WTC11 (cell line): Measurements from ENCODE around the gene SLC11A1. TPM values are rescaled to one million over a fixed set of nuclear protein-coding genes. Genes with fewer than 3 reads are reported as not detected.

ENCODE experiments used
- ATAC-seq: fragments of 200-7000 bp; cut with Tn5 transposase; 2 replicates; pipeline ENCODE4 v1.10.0; 2021; ENCODE audit warnings: mild to moderate bottlenecking, moderate library complexity
- CTCF ChIA-PET: fragments of 300-600 bp; sonication (Branson Sonifier 250); formaldehyde crosslinking; loops from one replicate; lab custom pipeline; 2021; ENCODE audit warnings: antibody characterized with exemption; lab: Charles Lee
- POLR2A ChIA-PET: fragments of 350-600 bp; sonication (Branson Sonifier 250); formaldehyde crosslinking; loops from one replicate; lab custom pipeline; 2021; ENCODE audit warnings: antibody characterized with exemption; lab: Charles Lee
- DNase-seq: peaks from one replicate; pipeline ENCODE4 v3.0.0; 2021; ENCODE audit warnings: low spot score
- H3K27ac Mint-ChIP-seq: 2 replicates; pipeline ENCODE4 v1.8.0; 2021; ENCODE audit warnings: mixed read lengths
- H3K27me3 Mint-ChIP-seq: 2 replicates; pipeline ENCODE4 v1.8.0; 2021; ENCODE audit warnings: low read depth, mild to moderate bottlenecking, moderate library complexity, mixed read lengths
- H3K36me3 Mint-ChIP-seq: 2 replicates; pipeline ENCODE4 v1.8.0; 2021; ENCODE audit warnings: mixed read lengths
- H3K4me1 Mint-ChIP-seq: 2 replicates; pipeline ENCODE4 v1.8.0; 2022; ENCODE audit warnings: mixed read lengths
- H3K4me3 Mint-ChIP-seq: 2 replicates; pipeline ENCODE4 v1.8.0; 2021; ENCODE audit warnings: mild to moderate bottlenecking, moderate library complexity, mixed read lengths
- H3K9me3 Mint-ChIP-seq: 2 replicates; pipeline ENCODE4 v1.8.0; 2021; ENCODE audit warnings: mixed read lengths
- CBFB ChIP-seq: sonication (generic); formaldehyde crosslinking; IDR thresholded peaks from 2 replicates; pipeline ENCODE4 v1.8.1; 2022; ENCODE audit warnings: mild to moderate bottlenecking, low read depth, missing genetic modification reagents
- ERG ChIP-seq: fragments of 250-450 bp; sonication (Bioruptor Pico); IDR thresholded peaks from 2 replicates; pipeline ENCODE4 v1.8.0; 2021; ENCODE audit warnings: mild to moderate bottlenecking
- FOXP1 ChIP-seq: sonication (generic); formaldehyde crosslinking; IDR thresholded peaks from 2 replicates; pipeline ENCODE4 v1.8.0; 2022; ENCODE audit warnings: missing genetic modification reagents, mild to moderate bottlenecking, moderate library complexity, borderline replicate concordance
- GABPB1 ChIP-seq: sonication (generic); formaldehyde crosslinking; IDR thresholded peaks from 2 replicates; pipeline ENCODE4 v1.8.1; 2023; ENCODE audit warnings: mild to moderate bottlenecking, missing genetic modification reagents
- GTF2I ChIP-seq: fragments of 250-450 bp; sonication (Bioruptor Pico); conservative IDR thresholded peaks from 2 replicates; pipeline ENCODE4 v1.4.0; 2021; ENCODE audit warnings: mild to moderate bottlenecking
- HMGXB4 ChIP-seq: sonication (generic); formaldehyde crosslinking; IDR thresholded peaks from 2 replicates; pipeline ENCODE4 v1.8.1; 2023; ENCODE audit warnings: mild to moderate bottlenecking, moderate library complexity, missing genetic modification reagents
- JAZF1 ChIP-seq: fragments of 250-450 bp; sonication (Bioruptor Pico); IDR thresholded peaks from 2 replicates; pipeline ENCODE4 v1.9.0; 2021; ENCODE audit warnings: moderate library complexity, mild to moderate bottlenecking, inconsistent platforms
- NFYB ChIP-seq: sonication (generic); formaldehyde crosslinking; conservative IDR thresholded peaks from 2 replicates; pipeline ENCODE4 v1.8.0; 2022; ENCODE audit warnings: low read depth, missing genetic modification reagents
- NR1H2 ChIP-seq: sonication (generic); formaldehyde crosslinking; IDR thresholded peaks from 2 replicates; pipeline ENCODE4 v1.9.0; 2021; ENCODE audit warnings: mild to moderate bottlenecking, moderate library complexity, missing genetic modification reagents
- PRDM15 ChIP-seq: sonication (generic); formaldehyde crosslinking; IDR thresholded peaks from 2 replicates; pipeline ENCODE4 v1.8.0; 2022; ENCODE audit warnings: missing genetic modification reagents
- PREB ChIP-seq: sonication (generic); formaldehyde crosslinking; IDR thresholded peaks from 2 replicates; pipeline ENCODE4 v1.8.1; 2022; ENCODE audit warnings: mild to moderate bottlenecking, missing genetic modification reagents, moderate library complexity, borderline replicate concordance
- RELA ChIP-seq: sonication (generic); formaldehyde crosslinking; IDR thresholded peaks from 2 replicates; pipeline ENCODE4 v1.8.1; 2022; ENCODE audit warnings: missing genetic modification reagents, mild to moderate bottlenecking, borderline replicate concordance
- RORB ChIP-seq: fragments of 250-450 bp; sonication (Bioruptor Pico); IDR thresholded peaks from 2 replicates; pipeline ENCODE4 v1.9.0; 2021; ENCODE audit warnings: mild to moderate bottlenecking
- TCF7 ChIP-seq: sonication (generic); formaldehyde crosslinking; IDR thresholded peaks from 2 replicates; pipeline ENCODE4 v1.8.0; 2022; ENCODE audit warnings: mild to moderate bottlenecking, low read depth, missing genetic modification reagents, moderate library complexity
- ZBTB43 ChIP-seq: sonication (generic); formaldehyde crosslinking; IDR thresholded peaks from 2 replicates; pipeline ENCODE4 v1.8.1; 2023; ENCODE audit warnings: mild to moderate bottlenecking, missing genetic modification reagents
- ZNF232 ChIP-seq: sonication (generic); formaldehyde crosslinking; IDR thresholded peaks from 2 replicates; pipeline ENCODE4 v1.8.0; 2022; ENCODE audit warnings: mild to moderate bottlenecking, missing genetic modification reagents
- total RNA-seq: library from RNA; stranded (reverse); gene quantifications from 3 replicates; pipeline ENCODE4 v1.2.3, GENCODE V29; 2021
- TF ChIP-seq, protein P1 (sequence below): fragments of 200-600 bp; IDR thresholded peaks from 2 replicates; pipeline ENCODE4 v1.8.0; 2022; ENCODE audit warnings: antibody characterized with exemption
- TF ChIP-seq, protein P2 (sequence below): sonication (generic); formaldehyde crosslinking; IDR thresholded peaks from 2 replicates; pipeline ENCODE4 v1.8.0; 2022; ENCODE audit warnings: mild to moderate bottlenecking, missing genetic modification reagents

Gene SLC11A1
- total RNA-seq, 1 experiment from 2014 or later = 0.31 TPM

- TF ChIP-seq PRDM15 (CRISPR knock-in tag) = peak; percentile 31; the same call in 1 of the 2 replicates
- TF ChIP-seq GABPB1 (CRISPR knock-in tag) = no peak
These were observed 14.5 kb upstream of the SLC11A1 start (continued) for GRCh38 chr2:218367415-218368149.

GRCh38 chr2:218368150-218368528, 13.9 kb upstream of the SLC11A1 start:
- Mint-ChIP-seq H3K9me3 (no peaks in the 10 kb centered on the region), H3K4me3 (peak overlapping the region; percentile 77), H3K27ac (no peak overlapping the region), H3K27me3 (no peaks in the 10 kb centered on the region), H3K36me3 (no peaks in the 10 kb centered on the region), H3K4me1 (peaks cover 6% of the 10 kb centered on the region; the same call in 1 of the 2 replicates)
- POLR2A ChIA-PET = interaction anchor here (1.3 kb wide), 1 partner anchor 19 kb away, joined by 3 read pairs; no protein-coding TSS in a partner anchor
- CTCF ChIA-PET = interaction anchor here (0.8 to 1.6 kb wide), 6 partner anchors 11 to 98 kb away, joined by 3 to 11 read pairs (median 4); partner anchors contain the start of genes AAMP, CATIP and PNKD
- ATAC-seq (no peak), DNase-seq (no peak)
- TF ChIP-seq ZNF232 (CRISPR knock-in tag) (no peak), NFYB (no peak), ERG (0 out of 2 replicates have a peak, but pooled peaks have one; percentile 27), GTF2I (CRISPR knock-in tag) (peak; percentile 96), HMGXB4 (CRISPR knock-in tag) (no peak)

DNA sequence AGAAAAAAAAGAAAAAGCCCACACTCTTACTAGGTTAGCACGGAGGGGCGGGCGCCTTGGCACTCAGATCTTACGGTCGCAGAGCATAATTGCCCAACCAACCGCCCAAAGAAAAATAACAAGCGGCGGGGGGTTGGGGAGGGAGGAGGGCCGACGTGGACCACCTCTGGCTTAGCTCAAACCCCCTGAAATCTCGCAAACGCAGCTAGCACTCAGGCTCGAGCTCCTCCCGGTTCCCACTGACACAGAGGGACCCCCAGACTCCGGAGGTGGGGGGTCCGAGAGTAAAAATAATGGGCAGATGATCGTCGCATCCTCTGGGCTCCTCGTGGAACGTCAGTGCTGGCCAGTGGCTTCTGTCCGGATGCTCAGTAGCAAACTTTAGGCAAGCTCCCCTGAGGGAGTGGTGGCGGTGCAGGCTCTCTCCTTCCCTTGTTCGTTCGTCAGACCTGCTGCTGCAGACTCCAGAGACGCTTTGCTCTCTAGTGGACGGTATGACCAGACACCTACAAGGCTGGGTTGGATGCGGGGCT, 13.4 kb upstream of the SLC11A1 start:
- H3K4me1 Mint-ChIP-seq = peaks cover 6% of the 10 kb centered on the region; the same call in 1 of the 2 replicates
- H3K4me3 Mint-ChIP-seq = peak overlapping the region; percentile 77
- DNase-seq (peak; percentile 47), ATAC-seq (peak; percentile 54)
- no peaks in the 10 kb centered on the region for H3K9me3 Mint-ChIP-seq
- no peak overlapping the region for H3K27ac Mint-ChIP-seq
- no peaks in the 10 kb centered on the region for H3K27me3 Mint-ChIP-seq
- ChIA-PET CTCF (interaction anchor here (0.8 to 1.5 kb wide), 4 partner anchors 12 to 98 kb away, joined by 3 to 11 read pairs (median 6); partner anchors contain the start of genes AAMP, CATIP and PNKD), POLR2A (no interaction called here)
- no peaks in the 10 kb centered on the region for H3K36me3 Mint-ChIP-seq
- TF ChIP-seq JAZF1 (CRISPR knock-in tag) = no peak
- TF ChIP-seq RORB (CRISPR knock-in tag) = no peak
- TF ChIP-seq ZBTB43 (CRISPR knock-in tag) = no peak
- TF ChIP-seq PREB (CRISPR knock-in tag) = no peak
- TF ChIP-seq RELA = no peak
- TF ChIP-seq FOXP1 (CRISPR knock-in tag) = no peak
- TF ChIP-seq CBFB (CRISPR knock-in tag) = no peak
- TF ChIP-seq TCF7 (CRISPR knock-in tag) = no peak
- TF ChIP-seq, protein P1, sequence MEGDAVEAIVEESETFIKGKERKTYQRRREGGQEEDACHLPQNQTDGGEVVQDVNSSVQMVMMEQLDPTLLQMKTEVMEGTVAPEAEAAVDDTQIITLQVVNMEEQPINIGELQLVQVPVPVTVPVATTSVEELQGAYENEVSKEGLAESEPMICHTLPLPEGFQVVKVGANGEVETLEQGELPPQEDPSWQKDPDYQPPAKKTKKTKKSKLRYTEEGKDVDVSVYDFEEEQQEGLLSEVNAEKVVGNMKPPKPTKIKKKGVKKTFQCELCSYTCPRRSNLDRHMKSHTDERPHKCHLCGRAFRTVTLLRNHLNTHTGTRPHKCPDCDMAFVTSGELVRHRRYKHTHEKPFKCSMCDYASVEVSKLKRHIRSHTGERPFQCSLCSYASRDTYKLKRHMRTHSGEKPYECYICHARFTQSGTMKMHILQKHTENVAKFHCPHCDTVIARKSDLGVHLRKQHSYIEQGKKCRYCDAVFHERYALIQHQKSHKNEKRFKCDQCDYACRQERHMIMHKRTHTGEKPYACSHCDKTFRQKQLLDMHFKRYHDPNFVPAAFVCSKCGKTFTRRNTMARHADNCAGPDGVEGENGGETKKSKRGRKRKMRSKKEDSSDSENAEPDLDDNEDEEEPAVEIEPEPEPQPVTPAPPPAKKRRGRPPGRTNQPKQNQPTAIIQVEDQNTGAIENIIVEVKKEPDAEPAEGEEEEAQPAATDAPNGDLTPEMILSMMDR = no peak
- TF ChIP-seq NFYB = no peak
- TF ChIP-seq, protein P2, sequence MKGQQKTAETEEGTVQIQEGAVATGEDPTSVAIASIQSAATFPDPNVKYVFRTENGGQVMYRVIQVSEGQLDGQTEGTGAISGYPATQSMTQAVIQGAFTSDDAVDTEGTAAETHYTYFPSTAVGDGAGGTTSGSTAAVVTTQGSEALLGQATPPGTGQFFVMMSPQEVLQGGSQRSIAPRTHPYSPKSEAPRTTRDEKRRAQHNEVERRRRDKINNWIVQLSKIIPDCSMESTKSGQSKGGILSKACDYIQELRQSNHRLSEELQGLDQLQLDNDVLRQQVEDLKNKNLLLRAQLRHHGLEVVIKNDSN = no peak
- TF ChIP-seq NR1H2 (CRISPR knock-in tag) = no peak
